Smooth muscle cell of the brain vasculature (primary cell): ENCODE data around the gene MTFMT.

Experiments used
- DNase-seq: peaks from one replicate; pipeline ENCODE4 v3.0.0-alpha.2; 2012; ENCODE audit warnings: low read depth, low spot score

Gene MTFMT

GRCh38 chr15:64987136-64987535, 42.3 kb downstream of the MTFMT start:
- DNase-seq, result no peak

GRCh38 chr15:64985366-64986033, 43.9 kb downstream of the MTFMT start:
- no peak for DNase-seq

- DNase-seq, result no peak
Observed at GRCh38 chr15:64982472-64982871, 47.0 kb downstream of the MTFMT start.

- no peak for DNase-seq
Observed at GRCh38 chr15:64981812-64982431, 47.5 kb downstream of the MTFMT start.

GRCh38 chr15:64979252-64979710, 50.2 kb downstream of the MTFMT start:
- DNase-seq, result no peak

GRCh38 chr15:64975390-64975789, 54.0 kb downstream of the MTFMT start:
- DNase-seq, result no peak

GRCh38 chr15:64970698-64971097, 58.7 kb downstream of the MTFMT start:
- DNase-seq, result no peak

GRCh38 chr15:64969401-64969800, 60.0 kb downstream of the MTFMT start:
- DNase-seq, result no peak

GRCh38 chr15:64961013-64961412, 68.4 kb downstream of the MTFMT start:
- no peak for DNase-seq

GRCh38 chr15:64960153-64960552, 69.3 kb downstream of the MTFMT start:
- no peak for DNase-seq

- no peak for DNase-seq
Observed at GRCh38 chr15:64959128-64959527, 70.3 kb downstream of the MTFMT start.

GRCh38 chr15:64954395-64954794, 75.0 kb downstream of the MTFMT start:
- no peak for DNase-seq

GRCh38 chr15:64951777-64952418, 77.5 kb downstream of the MTFMT start:
- DNase-seq, result no peak
